Keratinocyte (primary cell): ENCODE measurements around the gene COL8A2.

Experiments
- CTCF ChIP-seq, 3 experiments: IDR thresholded peaks in 1 of 3; conservative IDR thresholded peaks in 1 of 3; optimal IDR thresholded peaks in 1 of 3; 2 replicates in 2 of 3; 3 replicates in 1 of 3; pipeline versions ENCODE3 to v1.5.1; 2011; ENCODE audit warnings: low read length in 3 of 3, mild to moderate bottlenecking in 3 of 3, moderate library complexity in 2 of 3, control low read depth in 1 of 3, inconsistent platforms in 1 of 3; ENCODE audit not compliant: insufficient read depth in 2 of 3; ENCODE audit errors: extremely low read depth in 1 of 3
- EZH2 ChIP-seq: IDR thresholded peaks from one replicate; pipeline ENCODE4 v1.6.1; 2012; ENCODE audit warnings: inconsistent platforms, mild to moderate bottlenecking, low read length, moderate library complexity

GRCh38 chr1:36166938-36167905 lies 42.2 kb upstream of the COL8A2 start:
- TF ChIP-seq CTCF (optimal IDR thresholded peaks at IDR 0.05 in 1 of 3, IDR thresholded peaks at IDR 0.05 in 1 of 3, conservative IDR thresholded peaks at IDR 0.05 in 1 of 3; ENCODE audit: extremely low read depth in 1 of 3, insufficient read depth in 2 of 3, low read length in 3 of 3) (no peak), EZH2 (no peak)
